Measurements from ENCODE around the gene CFAP77. TPM values are rescaled to one million over a fixed set of nuclear protein-coding genes. Genes with fewer than 3 reads are reported as not detected.

CFAP77 gene
- total and polyA plus RNA-seq, 2 of the 8 experiments (the other 6 are each of a cell fraction or from before 2014, with no cell fraction given): 0.63 to 0.97 TPM

GRCh38 chr9:132539096-132539495, 129.1 kb downstream of the CFAP77 start:
- Histone ChIP-seq H3K27ac (ENCODE audit: low read depth, low read length) (no peak overlapping the region), H3K56ac (replicated peaks; ENCODE audit: insufficient read length, low read depth, low read length) (no peak overlapping the region), H4K91ac (replicated peaks; ENCODE audit: insufficient read length, low read length) (no peak overlapping the region), H3K23me2 (ENCODE audit: low read depth, low read length) (no peaks in the 10 kb centered on the region; the same call in 1 of the 2 replicates), H3K4me2 (ENCODE audit: insufficient read depth in 1 of 2, low read depth in 2 of 2, low read length in 2 of 2) (no peak overlapping the region), H3K14ac (ENCODE audit: insufficient read length) (no peak overlapping the region), H3K9ac (replicated peaks in 1 of 4; ENCODE audit: extremely low read depth in 1 of 4, low read depth in 3 of 4, low read length in 3 of 4) (no peak overlapping the region), H3K4me1 (replicated peaks in 1 of 4; ENCODE audit: control insufficient read depth in 3 of 4, insufficient read depth in 4 of 4, low read length in 3 of 4) (peaks cover 0 to 3% (median 1%) of the 10 kb centered on the region in 4 experiments; a peak in 3 of 7 replicates), H3K4ac (replicated peaks; ENCODE audit: insufficient read length, low read depth, low read length) (no peak overlapping the region), H2BK20ac (ENCODE audit: low read length) (no peak overlapping the region), H4K5ac (ENCODE audit: insufficient read length, low read depth, low read length) (no peak overlapping the region), H3K27me3 (replicated peaks in 1 of 4; ENCODE audit: control insufficient read depth in 3 of 4, extremely low read depth in 1 of 4, insufficient read depth in 3 of 4, low read length in 3 of 4) (no peaks in the 10 kb centered on the region; a peak in 1 of 7 replicates), H4K8ac (ENCODE audit: extremely low read depth, insufficient read depth, low read length) (no peak overlapping the region), H4K20me1 (replicated peaks in 1 of 2; ENCODE audit: control insufficient read depth in 1 of 2, insufficient read depth in 2 of 2, low read length in 2 of 2) (no peaks in the 10 kb centered on the region), H2AK5ac (ENCODE audit: low read depth, low read length) (no peak overlapping the region), H3K79me2 (ENCODE audit: control insufficient read depth in 1 of 2, insufficient read depth in 2 of 2, low read length in 2 of 2) (no peaks in the 10 kb centered on the region), H3K18ac (ENCODE audit: extremely low read depth, low read length) (no peak overlapping the region), H3K79me1 (ENCODE audit: low read depth, low read length) (no peaks in the 10 kb centered on the region), H2BK15ac (ENCODE audit: low read length) (no peak overlapping the region), H3K4me3 (ENCODE audit: extremely low read depth in 1 of 4, insufficient read depth in 2 of 4, low read depth in 3 of 4, low read length in 4 of 4) (no peak overlapping the region), H2AFZ (ENCODE audit: low read length) (no peak overlapping the region), H2BK12ac (ENCODE audit: low read depth, low read length) (no peak overlapping the region), H3K23ac (ENCODE audit: insufficient read length) (no peak overlapping the region), H2BK5ac (ENCODE audit: low read depth, low read length) (no peak overlapping the region), H3K9me3 (ENCODE audit: insufficient read depth in 2 of 2, low read depth in 1 of 2, low read length in 1 of 2) (peaks cover 9 to 10% of the 10 kb centered on the region in 2 experiments), H2BK120ac (replicated peaks; ENCODE audit: low read depth, low read length) (no peak overlapping the region), H3K36me3 (ENCODE audit: control insufficient read depth in 2 of 4, insufficient read depth in 4 of 4, low read length in 3 of 4) (no peaks in the 10 kb centered on the region)
- POLR2A ChIA-PET (ENCODE audit: partially characterized antibody): no interaction called here
- CTCF ChIA-PET (ENCODE audit: partially characterized antibody): interaction anchor here (0.6 to 3.7 kb wide), 5 partner anchors 8 to 30 kb away, joined by 3 to 20 read pairs (median 5); no protein-coding TSS in a partner anchor
- DNase-seq (ENCODE audit: low read depth in 1 of 2, low spot score in 2 of 2): no peak
- TF ChIP-seq BCL11A (IDR thresholded peaks at IDR 0.05; ENCODE audit: low read depth in 2 of 2, low read length in 2 of 2) (no peak), RBBP5 (IDR thresholded peaks at IDR 0.05; ENCODE audit: borderline replicate concordance, low read depth, low read length) (no peak), CEBPB (IDR thresholded peaks at IDR 0.05; ENCODE audit: low read depth, low read length) (no peak), TAF1 (IDR thresholded peaks at IDR 0.05; ENCODE audit: low read depth, low read length) (no peak), RXRA (IDR thresholded peaks at IDR 0.05; ENCODE audit: insufficient read depth, low read depth, low read length) (no peak), CBX8 (IDR thresholded peaks at IDR 0.05; ENCODE audit: borderline replicate concordance, low read depth, low read length) (no peak), GABPA (IDR thresholded peaks at IDR 0.05; ENCODE audit: borderline replicate concordance, insufficient read depth, low read length) (no peak), ATF3 (IDR thresholded peaks at IDR 0.05; ENCODE audit: insufficient read depth, low read depth, low read length) (no peak), BRCA1 (IDR thresholded peaks at IDR 0.05; ENCODE audit: low read depth, low read length) (no peak), SP2 (IDR thresholded peaks at IDR 0.05; ENCODE audit: low read length) (no peak), SUZ12 (IDR thresholded peaks at IDR 0.05; ENCODE audit: low read length) (no peak), TBP (IDR thresholded peaks at IDR 0.05; ENCODE audit: low read depth, low read length) (no peak), HDAC2 (IDR thresholded peaks at IDR 0.05; ENCODE audit: borderline replicate concordance in 1 of 2, low read depth in 2 of 2, low read length in 2 of 2) (no peak), SIN3A (conservative IDR thresholded peaks at IDR 0.05 in 1 of 2, IDR thresholded peaks at IDR 0.05 in 1 of 2; ENCODE audit: low read depth in 1 of 2, low read length in 2 of 2) (no peak)
- no peak for FAIRE-seq
- WGBS, 2 experiments (ENCODE audit: extremely low coverage in 1 of 2, insufficient coverage in 1 of 2, insufficient read length in 1 of 2, insufficient replicate concordance in 2 of 2, low coverage in 1 of 2, low lambda C conversion rate in 2 of 2, missing lambda C conversion rate in 1 of 2): 88% methylated on average over 7 of the region's 7 CpGs; no CpG with 5 or more reads in 1 of the 2 experiments

Data from H1 (cell line).